IMR-90 (cell line): ENCODE data around the gene SKP1. TPM values are rescaled to one million over a fixed set of nuclear protein-coding genes. Genes with fewer than 3 reads are reported as not detected.
A peak's percentile ranks its signal among the peaks of the same experiment; 100 is the strongest.

ENCODE experiments used
- ATAC-seq: fragments of 200-7000 bp; cut with Tn5 transposase; 2 replicates; pipeline ENCODE4 v1.9.1; 2020; ENCODE audit warnings: low read depth, mild to moderate bottlenecking, moderate library complexity
- BruUV-seq: library from RNA; stranded (reverse); fragments of 400-500 nt; replicated peaks from 2 replicates; lab custom pipeline; 2021; lab: Mats Ljungman, UMichigan
- CTCF ChIA-PET: fragments of 300-600 bp; formaldehyde crosslinking; extraction: SDS; loops from one replicate; lab custom pipeline; 2021; ENCODE audit warnings: antibody characterized with exemption; lab: Yijun Ruan, JAX
- POLR2A ChIA-PET: fragments of 300-600 bp; sonication (Branson Sonifier 250); formaldehyde crosslinking; loops from one replicate; lab custom pipeline; 2022; ENCODE audit warnings: antibody characterized with exemption; ENCODE audit not compliant: unreplicated experiment; lab: Charles Lee
- DNase-seq: peaks from one replicate; pipeline ENCODE4 v3.0.0; 2013
- H2AFZ ChIP-seq: replicated peaks from 2 replicates; pipeline ENCODE3; 2013; ENCODE audit warnings: low read length, mild to moderate bottlenecking; ENCODE audit not compliant: poor library complexity
- H2AK5ac ChIP-seq: 2 replicates; pipeline ENCODE4 v1.6.1; 2013; ENCODE audit warnings: low read depth, low read length, inconsistent platforms
- H2AK9ac ChIP-seq: replicated peaks from 2 replicates; pipeline ENCODE3; 2013; ENCODE audit warnings: mild to moderate bottlenecking, low read depth, low read length, moderate library complexity; ENCODE audit not compliant: poor library complexity
- H2BK120ac ChIP-seq: 2 replicates; pipeline ENCODE4 v1.6.1; 2013; ENCODE audit warnings: low read depth, low read length, inconsistent platforms
- H2BK15ac ChIP-seq: 3 replicates; pipeline ENCODE4 v1.6.1; 2013; ENCODE audit warnings: low read depth, low read length, inconsistent platforms
- H2BK20ac ChIP-seq: 2 replicates; pipeline ENCODE4 v1.6.1; 2013; ENCODE audit warnings: low read depth, mild to moderate bottlenecking, inconsistent platforms, low read length, moderate library complexity
- H2BK5ac ChIP-seq: 2 replicates; pipeline ENCODE4 v1.6.1; 2013; ENCODE audit warnings: mild to moderate bottlenecking, low read depth, low read length, inconsistent platforms; ENCODE audit not compliant: poor library complexity, severe bottlenecking
- H3K14ac ChIP-seq: replicated peaks from 2 replicates; pipeline ENCODE4 v1.6.1; 2013; ENCODE audit warnings: low read depth, low read length, inconsistent platforms
- H3K18ac ChIP-seq: 2 replicates; pipeline ENCODE4 v1.6.1; 2013; ENCODE audit warnings: low read depth, low read length, control low read depth
- H3K23ac ChIP-seq: 2 replicates; pipeline ENCODE4 v1.6.1; 2013; ENCODE audit warnings: low read depth, low read length, inconsistent platforms
- H3K27ac ChIP-seq: 2 replicates; pipeline ENCODE4 v1.5.1; 2013; ENCODE audit warnings: mild to moderate bottlenecking, control low read depth, low read length; ENCODE audit not compliant: insufficient read depth
- H3K27me3 ChIP-seq: 2 replicates; pipeline ENCODE4 v1.6.1; 2013; ENCODE audit warnings: low read length; ENCODE audit not compliant: control insufficient read depth, insufficient read depth
- H3K36me3 ChIP-seq: 2 replicates; pipeline ENCODE4 v1.6.1; 2013; ENCODE audit warnings: low read length, mixed read lengths; ENCODE audit not compliant: control insufficient read depth, insufficient read depth
- H3K4ac ChIP-seq: 2 replicates; pipeline ENCODE4 v1.6.1; 2013; ENCODE audit warnings: low read depth, low read length, inconsistent platforms
- H3K4me1 ChIP-seq: 2 replicates; pipeline ENCODE4 v1.6.1; 2013; ENCODE audit warnings: low read length, mixed read lengths; ENCODE audit not compliant: control insufficient read depth, insufficient read depth
- H3K4me2 ChIP-seq: 2 replicates; pipeline ENCODE4 v1.6.1; 2013; ENCODE audit warnings: low read depth, mild to moderate bottlenecking, control low read depth, low read length, moderate library complexity
- H3K4me3 ChIP-seq: 2 replicates; pipeline ENCODE4 v1.5.1; 2013; ENCODE audit warnings: low read depth, mild to moderate bottlenecking, control low read depth, low read length, moderate library complexity; ENCODE audit not compliant: insufficient read depth
- H3K56ac ChIP-seq: 2 replicates; pipeline ENCODE4 v1.6.1; 2013; ENCODE audit warnings: low read length, inconsistent platforms; ENCODE audit not compliant: insufficient read depth; ENCODE audit errors: extremely low read depth
- H3K79me1 ChIP-seq, 2 experiments: 2 replicates each; pipeline ENCODE4 v1.6.1; 2013; ENCODE audit warnings: low read length in 2 of 2, inconsistent platforms in 1 of 2, low read depth in 1 of 2
- H3K9ac ChIP-seq: 2 replicates; pipeline ENCODE4 v1.6.1; 2013; ENCODE audit warnings: low read depth, low read length, control low read depth
- H3K9me1 ChIP-seq: 2 replicates; pipeline ENCODE4 v1.6.1; 2013; ENCODE audit warnings: low read length, inconsistent platforms; ENCODE audit not compliant: insufficient read depth
- H3K9me3 ChIP-seq: 2 replicates; pipeline ENCODE4 v1.6.1; 2013; ENCODE audit warnings: low read length; ENCODE audit not compliant: control insufficient read depth, insufficient read depth
- H4K20me1 ChIP-seq: 2 replicates; pipeline ENCODE4 v1.6.1; 2013; ENCODE audit warnings: low read length, inconsistent platforms; ENCODE audit not compliant: insufficient read depth
- H4K5ac ChIP-seq: 2 replicates; pipeline ENCODE4 v1.6.1; 2013; ENCODE audit warnings: mild to moderate bottlenecking, low read depth, low read length, control low read depth
- H4K8ac ChIP-seq, 2 experiments: 2 replicates each; pipeline ENCODE4 v1.6.1; 2013; ENCODE audit warnings: low read depth in 2 of 2, low read length in 2 of 2, control low read depth in 1 of 2, inconsistent platforms in 1 of 2
- H4K91ac ChIP-seq: 2 replicates; pipeline ENCODE4 v1.6.1; 2013; ENCODE audit warnings: low read depth, low read length, inconsistent platforms; ENCODE audit not compliant: insufficient read depth
- BHLHE40 ChIP-seq: fragments of 150-350 bp; IDR thresholded peaks from 2 replicates; pipeline ENCODE4 v1.6.1; 2016; ENCODE audit warnings: mild to moderate bottlenecking, low read depth, low read length
- CEBPB ChIP-seq: IDR thresholded peaks from 2 replicates; pipeline ENCODE4 v1.6.1; 2012; ENCODE audit warnings: low read depth, low read length, improper control_type of control experiment
- CHD1 ChIP-seq: IDR thresholded peaks from 2 replicates; pipeline ENCODE4 v1.6.1; 2012; ENCODE audit warnings: low read depth, low read length, improper control_type of control experiment
- ELK1 ChIP-seq: fragments of 150-350 bp; IDR thresholded peaks from 2 replicates; pipeline ENCODE4 v1.6.1; 2016; ENCODE audit warnings: low read depth, mild to moderate bottlenecking, low read length, moderate library complexity, borderline replicate concordance
- FOS ChIP-seq: fragments of 150-350 bp; IDR thresholded peaks from 2 replicates; pipeline ENCODE4 v1.6.1; 2016; ENCODE audit warnings: low read depth, low read length
- MAFK ChIP-seq: IDR thresholded peaks from 2 replicates; pipeline ENCODE4 v1.6.1; 2012; ENCODE audit warnings: low read depth, low read length, improper control_type of control experiment
- MAZ ChIP-seq: IDR thresholded peaks from 2 replicates; pipeline ENCODE4 v1.6.1; 2012; ENCODE audit warnings: low read depth, mild to moderate bottlenecking, low read length, improper control_type of control experiment, moderate library complexity, borderline replicate concordance
- MXI1 ChIP-seq: IDR thresholded peaks from 2 replicates; pipeline ENCODE4 v1.6.1; 2012; ENCODE audit warnings: low read depth, mild to moderate bottlenecking, low read length, moderate library complexity, borderline replicate concordance
- NFE2L2 ChIP-seq: fragments of 150-350 bp; IDR thresholded peaks from 2 replicates; pipeline ENCODE4 v1.6.1; 2016; ENCODE audit warnings: low read depth, mild to moderate bottlenecking, low read length
- RAD21 ChIP-seq: IDR thresholded peaks from 2 replicates; pipeline ENCODE4 v1.6.1; 2012; ENCODE audit warnings: low read length, improper control_type of control experiment
- RFX5 ChIP-seq: IDR thresholded peaks from 2 replicates; pipeline ENCODE4 v1.8.0; 2012; ENCODE audit warnings: low read depth, mild to moderate bottlenecking, low read length, moderate library complexity
- WGBS, 2 experiments: methylation state at CpG; one replicate each; pipeline versions ENCODE4 v1.1.5 to v1.1.7; 2013; ENCODE audit warnings: missing lambda C conversion rate in 2 of 2; ENCODE audit not compliant: insufficient read length in 1 of 2; ENCODE audit errors: extremely low coverage in 2 of 2; 5-methylcytosine and 5-hydroxymethylcytosine counted together
- dilution Hi-C: fragments of 300-500 bp; cut with HindIII; formaldehyde crosslinking; loops from one replicate; pipeline ENCODE4 v1.14.3; 2018; ENCODE audit warnings: low sequenced_read_pairs; ENCODE audit not compliant: unreplicated experiment
- in situ Hi-C: fragments of 300-500 bp; cut with MboI; formaldehyde crosslinking; loops from 3 replicates; pipeline ENCODE4 v1.14.3; 2019; ENCODE audit warnings: low sequenced_read_pairs, inconsistent platforms, mixed read lengths
- intact Hi-C: fragments of 100-400 bp; cut with micrococcal nuclease; formaldehyde crosslinking; loops from 2 replicates; pipeline ENCODE4 v1.10.0; 2022
- polyA plus RNA-seq, 3 experiments: library from polyadenylated mRNA; depleted of rRNA; stranded (reverse); fragments of >200 nt; gene quantifications; 2 replicates each; pipeline ENCODE4 v1.2.3, GENCODE V29; 2012; ENCODE audit warnings: low replicate concordance in 1 of 3
- total RNA-seq: library from RNA; depleted of rRNA; stranded (reverse); fragments of >200 nt; gene quantifications from 2 replicates; pipeline ENCODE4 v1.2.3, GENCODE V29; 2012
- TF ChIP-seq, protein P1 (sequence below): conservative IDR thresholded peaks from 2 replicates; pipeline ENCODE4 v1.5.1; 2012; ENCODE audit warnings: mild to moderate bottlenecking, low read depth, low read length, improper control_type of control experiment

The SKP1 gene
- total and polyA plus RNA-seq, 2 of the 4 experiments (the other 2 are of a cell fraction): 206 to 618 TPM

DNA sequence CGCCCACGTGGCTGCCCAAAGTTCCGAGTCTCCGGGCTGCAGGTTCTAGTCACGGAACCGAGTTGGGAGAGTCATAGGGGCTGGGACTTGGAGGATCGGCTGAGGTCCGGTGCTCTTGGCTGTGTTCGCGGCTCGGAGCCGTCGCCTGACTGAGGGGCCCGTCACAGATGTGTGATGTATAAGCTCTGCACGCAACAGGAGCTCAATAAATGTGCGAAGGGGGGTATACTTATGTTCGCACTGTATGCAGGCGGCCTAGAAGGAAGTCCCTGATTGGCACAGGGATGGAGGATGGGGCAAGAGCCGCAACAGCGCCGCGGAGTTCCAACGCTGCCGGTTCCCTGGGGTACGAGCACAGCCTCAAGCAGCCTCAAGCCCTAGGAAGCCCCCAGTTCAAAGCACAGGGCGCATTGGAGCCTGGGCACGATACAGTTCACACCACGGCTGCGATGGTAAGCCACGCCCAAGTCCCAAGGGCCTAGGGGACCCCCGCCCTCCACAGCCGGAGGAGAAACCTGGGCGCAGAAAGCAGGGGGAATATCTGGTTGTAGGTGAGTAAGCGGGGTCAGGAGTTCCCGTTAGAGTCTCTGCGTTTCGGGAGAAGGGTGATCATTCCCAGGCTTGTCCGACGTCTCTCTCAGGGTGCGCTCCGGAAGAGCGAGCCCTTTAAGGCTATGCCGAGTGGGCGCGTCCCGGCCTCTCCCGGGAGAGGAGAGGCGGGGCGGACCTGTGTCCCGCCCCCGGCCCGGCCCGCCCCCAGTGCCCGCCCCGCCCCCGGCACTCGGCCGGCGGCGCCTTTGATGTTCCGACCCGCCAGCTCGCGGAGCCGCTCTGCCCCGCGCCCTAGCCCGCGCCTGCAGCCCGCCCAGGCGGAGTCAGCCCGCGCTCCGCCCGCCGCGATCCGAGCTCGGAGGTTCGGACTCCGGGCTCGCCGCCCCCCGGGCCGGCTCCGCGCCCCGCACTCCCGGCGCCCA lies 62.6 kb downstream of the SKP1 start, which contains the start of gene TCF7:
TCF7 (plus strand) TSS at position 780 of the 974 bp plus-strand sequence. CDS start 226 bp downstream, outside the sequence.
- in situ Hi-C loops (no loop called here), dilution Hi-C loops (no loop called here), intact Hi-C loops (no loop called here)
- Histone ChIP-seq H3K4me3 (peak within 1 kb of the TSS; percentile 50), H3K14ac (0 out of 2 replicates have a peak within 1 kb of the TSS, but pooled peaks have one; percentile 27), H3K9me3 (no peaks in the 10 kb centered on the region), H2BK5ac (no peak within 1 kb of the TSS), H3K27ac (no peak within 1 kb of the TSS; the same call in 1 of the 2 replicates), H3K9ac (peak within 1 kb of the TSS; percentile 26), H2BK15ac (peak within 1 kb of the TSS; percentile 21; the same call in 1 of the 3 replicates), H2AK9ac (peak within 1 kb of the TSS; percentile 57), H3K23ac (0 out of 2 replicates have a peak within 1 kb of the TSS, but pooled peaks have one; percentile 23), H3K18ac (no peak within 1 kb of the TSS), H3K36me3 (no peaks in the 10 kb centered on the region), H3K79me1 (no peaks in the 10 kb centered on the region), H3K27me3 (peaks cover 7% of the 10 kb centered on the region; the same call in 1 of the 2 replicates), H3K56ac (no peak within 1 kb of the TSS), H4K8ac (peak within 1 kb of the TSS in 1 of 2 experiments; percentile 73; a peak in 2 of 4 replicates), H2AK5ac (no peak within 1 kb of the TSS), H3K4me2 (peak within 1 kb of the TSS; percentile 84), H4K5ac (no peak within 1 kb of the TSS), H3K9me1 (no peaks in the 10 kb centered on the region), H2BK20ac (0 out of 2 replicates have a peak within 1 kb of the TSS, but pooled peaks have one; percentile 41), H4K20me1 (peaks cover 3% of the 10 kb centered on the region; the same call in 1 of the 2 replicates), H2AFZ (peak within 1 kb of the TSS; percentile 94), H3K4ac (peak within 1 kb of the TSS; percentile 52), H3K4me1 (no peaks in the 10 kb centered on the region), H2BK120ac (no peak within 1 kb of the TSS), H4K91ac (no peak within 1 kb of the TSS; the same call in 1 of the 2 replicates)
- peak; percentile 99 for ATAC-seq
- DNase-seq: peak; percentile 71
- no TSS peak for BruUV-seq
- CTCF ChIA-PET: interaction anchor here (0.9 kb wide), 1 partner anchor 75 kb away, joined by 3 read pairs; no protein-coding TSS in a partner anchor
- POLR2A ChIA-PET: interaction anchor here (0.7 kb wide), 1 partner anchor 1604 kb away, joined by 3 read pairs; no protein-coding TSS in a partner anchor
- WGBS, 2 experiments: 11% methylated on average over 56 of the region's 90 CpGs; no CpG with 5 or more reads in 1 of the 2 experiments
- TF ChIP-seq RAD21 (no peak), CHD1 (no peak), RFX5 (no peak), NFE2L2 (no peak), FOS (no peak), BHLHE40 (no peak), MAFK (no peak), MXI1 (no peak), ELK1 (peak; percentile 91; the same call in 1 of the 2 replicates), MAZ (peak; percentile 11; the same call in 1 of the 2 replicates), CEBPB (no peak)
- TF ChIP-seq, protein P1, sequence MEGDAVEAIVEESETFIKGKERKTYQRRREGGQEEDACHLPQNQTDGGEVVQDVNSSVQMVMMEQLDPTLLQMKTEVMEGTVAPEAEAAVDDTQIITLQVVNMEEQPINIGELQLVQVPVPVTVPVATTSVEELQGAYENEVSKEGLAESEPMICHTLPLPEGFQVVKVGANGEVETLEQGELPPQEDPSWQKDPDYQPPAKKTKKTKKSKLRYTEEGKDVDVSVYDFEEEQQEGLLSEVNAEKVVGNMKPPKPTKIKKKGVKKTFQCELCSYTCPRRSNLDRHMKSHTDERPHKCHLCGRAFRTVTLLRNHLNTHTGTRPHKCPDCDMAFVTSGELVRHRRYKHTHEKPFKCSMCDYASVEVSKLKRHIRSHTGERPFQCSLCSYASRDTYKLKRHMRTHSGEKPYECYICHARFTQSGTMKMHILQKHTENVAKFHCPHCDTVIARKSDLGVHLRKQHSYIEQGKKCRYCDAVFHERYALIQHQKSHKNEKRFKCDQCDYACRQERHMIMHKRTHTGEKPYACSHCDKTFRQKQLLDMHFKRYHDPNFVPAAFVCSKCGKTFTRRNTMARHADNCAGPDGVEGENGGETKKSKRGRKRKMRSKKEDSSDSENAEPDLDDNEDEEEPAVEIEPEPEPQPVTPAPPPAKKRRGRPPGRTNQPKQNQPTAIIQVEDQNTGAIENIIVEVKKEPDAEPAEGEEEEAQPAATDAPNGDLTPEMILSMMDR: no peak
